ENCODE measurements around the gene ANKS1A.

DNA sequence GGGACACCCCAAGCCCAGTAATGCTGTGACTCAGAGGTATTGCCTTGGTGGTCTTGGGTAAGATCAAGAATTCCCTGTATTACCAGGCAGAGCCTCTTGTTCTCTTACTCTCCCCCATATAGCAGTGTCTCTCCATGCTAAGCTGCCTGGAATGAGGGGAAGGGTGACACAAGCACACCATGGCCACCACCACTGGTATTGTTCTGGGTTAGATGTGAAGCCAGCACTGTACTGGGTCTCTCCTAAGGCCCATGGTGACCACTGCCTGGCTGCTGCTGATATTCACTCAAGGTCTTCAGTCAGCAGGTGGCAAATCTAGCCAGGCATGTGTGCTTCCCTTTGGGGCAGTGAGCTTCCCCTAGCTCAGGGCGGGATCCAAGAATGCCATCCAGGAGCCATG is 37.7 kb upstream of the ANKS1A start:
- TF ChIP-seq, protein P1, sequence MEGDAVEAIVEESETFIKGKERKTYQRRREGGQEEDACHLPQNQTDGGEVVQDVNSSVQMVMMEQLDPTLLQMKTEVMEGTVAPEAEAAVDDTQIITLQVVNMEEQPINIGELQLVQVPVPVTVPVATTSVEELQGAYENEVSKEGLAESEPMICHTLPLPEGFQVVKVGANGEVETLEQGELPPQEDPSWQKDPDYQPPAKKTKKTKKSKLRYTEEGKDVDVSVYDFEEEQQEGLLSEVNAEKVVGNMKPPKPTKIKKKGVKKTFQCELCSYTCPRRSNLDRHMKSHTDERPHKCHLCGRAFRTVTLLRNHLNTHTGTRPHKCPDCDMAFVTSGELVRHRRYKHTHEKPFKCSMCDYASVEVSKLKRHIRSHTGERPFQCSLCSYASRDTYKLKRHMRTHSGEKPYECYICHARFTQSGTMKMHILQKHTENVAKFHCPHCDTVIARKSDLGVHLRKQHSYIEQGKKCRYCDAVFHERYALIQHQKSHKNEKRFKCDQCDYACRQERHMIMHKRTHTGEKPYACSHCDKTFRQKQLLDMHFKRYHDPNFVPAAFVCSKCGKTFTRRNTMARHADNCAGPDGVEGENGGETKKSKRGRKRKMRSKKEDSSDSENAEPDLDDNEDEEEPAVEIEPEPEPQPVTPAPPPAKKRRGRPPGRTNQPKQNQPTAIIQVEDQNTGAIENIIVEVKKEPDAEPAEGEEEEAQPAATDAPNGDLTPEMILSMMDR (IDR thresholded peaks at IDR 0.05 in 4 of 5, conservative IDR thresholded peaks at IDR 0.05 in 1 of 5) = no peak
- TF ChIP-seq POLR2A (IDR thresholded peaks at IDR 0.05) = no peak
